CD4-positive, alpha-beta T cell (primary cell): ENCODE measurements around the gene ALK. TPM values are rescaled to one million over a fixed set of nuclear protein-coding genes. Genes with fewer than 3 reads are reported as not detected.

ENCODE experiments used
- ATAC-seq: fragments of 200-7000 bp; cut with Tn5 transposase; one replicate; pipeline ENCODE4 v1.10.0; 2022; ENCODE audit warnings: mild to moderate bottlenecking; ENCODE audit not compliant: poor library complexity
- CTCF ChIA-PET: fragments of 350-600 bp; sonication (Branson Sonifier 250); formaldehyde crosslinking; loops from one replicate; lab custom pipeline; 2021; ENCODE audit warnings: antibody characterized with exemption, inconsistent platforms; lab: Charles Lee
- POLR2A ChIA-PET: fragments of 350-600 bp; sonication (Branson Sonifier 250); formaldehyde crosslinking; loops from one replicate; lab custom pipeline; 2021; ENCODE audit warnings: antibody characterized with exemption, inconsistent platforms; lab: Charles Lee
- DNase-seq, 14 experiments: peaks; one replicate each; pipeline ENCODE4 v3.0.0-alpha.2; 2013 to 2020; ENCODE audit warnings: mixed read lengths in 2 of 14
- H3K27ac ChIP-seq, 2 donors: one replicate each; pipeline versions ENCODE4 v1.5.1 to v1.7.0; 2013; ENCODE audit warnings: low read length in 2 of 2, low read depth in 1 of 2, mild to moderate bottlenecking in 1 of 2
- H3K27me3 ChIP-seq, 2 experiments: 1 replicate in 1 of 2; 2 replicates in 1 of 2; pipeline versions ENCODE4 v1.6.1 to v1.7.0; 2013; ENCODE audit warnings: low read length in 2 of 2, control low read depth in 1 of 2, mild to moderate bottlenecking in 1 of 2, moderate library complexity in 1 of 2; ENCODE audit not compliant: insufficient read depth in 2 of 2, control insufficient read depth in 1 of 2
- H3K36me3 ChIP-seq: one replicate; pipeline ENCODE4 v1.6.1; 2013; ENCODE audit warnings: low read length, control low read depth; ENCODE audit not compliant: insufficient read depth
- H3K4me1 ChIP-seq: one replicate; pipeline ENCODE4 v1.6.1; 2013; ENCODE audit warnings: low read length, control low read depth; ENCODE audit not compliant: insufficient read depth
- H3K4me3 ChIP-seq: one replicate; pipeline ENCODE4 v1.5.1; 2013; ENCODE audit warnings: mild to moderate bottlenecking, low read length, moderate library complexity
- H3K9me3 ChIP-seq, 2 experiments: 1 replicate in 1 of 2; 2 replicates in 1 of 2; pipeline versions ENCODE4 v1.6.1 to v1.7.0; 2013; ENCODE audit warnings: low read length in 2 of 2, mild to moderate bottlenecking in 2 of 2, control low read depth in 1 of 2, moderate library complexity in 1 of 2; ENCODE audit not compliant: control insufficient read depth in 1 of 2, insufficient read depth in 1 of 2
- H3K27ac Mint-ChIP-seq: one replicate; pipeline ENCODE4 v1.8.0; 2020; ENCODE audit warnings: mixed read lengths
- H3K27me3 Mint-ChIP-seq: one replicate; pipeline ENCODE4 v1.8.0; 2021; ENCODE audit warnings: mixed read lengths
- H3K36me3 Mint-ChIP-seq: one replicate; pipeline ENCODE4 v1.8.0; 2021; ENCODE audit warnings: low read depth, mixed read lengths
- H3K4me1 Mint-ChIP-seq: one replicate; pipeline ENCODE4 v1.8.0; 2021; ENCODE audit warnings: low read depth, mixed read lengths
- H3K4me3 Mint-ChIP-seq: one replicate; pipeline ENCODE4 v1.8.0; 2020; ENCODE audit warnings: mild to moderate bottlenecking, mixed read lengths
- H3K9me3 Mint-ChIP-seq: one replicate; pipeline ENCODE4 v1.8.0; 2020; ENCODE audit warnings: mixed read lengths
- intact Hi-C, 2 experiments: fragments of 100-400 bp; cut with DNase I in 1 of 2; cut with micrococcal nuclease in 1 of 2; formaldehyde crosslinking; loops; one replicate each; pipeline versions ENCODE4 v1.15.1 to v1.9.0; 2023 to 2025; cut with DNase I, micrococcal nuclease
- total RNA-seq, 174 experiments: library from RNA in 2 of 174; stranded (reverse) in 2 of 174; gene quantifications; one replicate each; pipeline ENCODE4 v1.2.3 and lab custom pipeline; 2021 to 2026
- TF ChIP-seq, protein P1 (sequence below): fragments of 200-600 bp; IDR thresholded peaks from one replicate; pipeline ENCODE4 v1.8.0; 2022; ENCODE audit warnings: antibody characterized with exemption, mild to moderate bottlenecking

The ALK gene
- total RNA-seq, 2 experiments from 2014 or later: not detected

DNA sequence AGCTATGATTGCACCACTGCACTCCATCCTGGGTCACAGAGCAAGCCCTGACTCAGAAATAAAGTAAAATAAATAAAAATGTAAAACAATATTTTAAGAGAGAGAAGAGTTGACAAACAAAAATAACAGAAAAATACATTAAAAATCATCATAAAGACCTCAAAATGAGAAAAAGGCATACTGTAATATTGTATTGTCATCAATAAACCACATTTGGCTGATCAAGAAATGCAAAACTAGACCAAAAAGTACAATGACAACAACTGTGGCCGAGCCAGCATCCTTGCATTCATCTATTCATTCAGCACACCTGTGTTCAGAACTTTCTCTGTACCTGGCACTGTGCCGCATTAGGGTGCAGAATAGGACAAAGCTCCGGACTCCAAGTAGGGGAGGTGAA, 121.8 kb downstream of the ALK start:
- no peak for ATAC-seq
- intact Hi-C loops: no loop called here
- Histone ChIP-seq H3K36me3 (no peaks in the 10 kb centered on the region), H3K27me3 (peaks cover 0 to 2% of the 10 kb centered on the region in 2 experiments), H3K27ac (no peak overlapping the region), H3K9me3 (no peaks in the 10 kb centered on the region), H3K4me1 (no peaks in the 10 kb centered on the region), H3K4me3 (no peak overlapping the region)
- no peaks in the 10 kb centered on the region for H3K4me1 Mint-ChIP-seq
- TF ChIP-seq, protein P1, sequence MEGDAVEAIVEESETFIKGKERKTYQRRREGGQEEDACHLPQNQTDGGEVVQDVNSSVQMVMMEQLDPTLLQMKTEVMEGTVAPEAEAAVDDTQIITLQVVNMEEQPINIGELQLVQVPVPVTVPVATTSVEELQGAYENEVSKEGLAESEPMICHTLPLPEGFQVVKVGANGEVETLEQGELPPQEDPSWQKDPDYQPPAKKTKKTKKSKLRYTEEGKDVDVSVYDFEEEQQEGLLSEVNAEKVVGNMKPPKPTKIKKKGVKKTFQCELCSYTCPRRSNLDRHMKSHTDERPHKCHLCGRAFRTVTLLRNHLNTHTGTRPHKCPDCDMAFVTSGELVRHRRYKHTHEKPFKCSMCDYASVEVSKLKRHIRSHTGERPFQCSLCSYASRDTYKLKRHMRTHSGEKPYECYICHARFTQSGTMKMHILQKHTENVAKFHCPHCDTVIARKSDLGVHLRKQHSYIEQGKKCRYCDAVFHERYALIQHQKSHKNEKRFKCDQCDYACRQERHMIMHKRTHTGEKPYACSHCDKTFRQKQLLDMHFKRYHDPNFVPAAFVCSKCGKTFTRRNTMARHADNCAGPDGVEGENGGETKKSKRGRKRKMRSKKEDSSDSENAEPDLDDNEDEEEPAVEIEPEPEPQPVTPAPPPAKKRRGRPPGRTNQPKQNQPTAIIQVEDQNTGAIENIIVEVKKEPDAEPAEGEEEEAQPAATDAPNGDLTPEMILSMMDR: no peak
- no peaks in the 10 kb centered on the region for H3K36me3 Mint-ChIP-seq
- ChIA-PET CTCF (no interaction called here), POLR2A (no interaction called here)
- DNase-seq: no peak
- no peak overlapping the region for H3K4me3 Mint-ChIP-seq
- H3K27ac Mint-ChIP-seq: no peak overlapping the region
- H3K27me3 Mint-ChIP-seq: peaks cover 8% of the 10 kb centered on the region
- no peaks in the 10 kb centered on the region for H3K9me3 Mint-ChIP-seq

DNA sequence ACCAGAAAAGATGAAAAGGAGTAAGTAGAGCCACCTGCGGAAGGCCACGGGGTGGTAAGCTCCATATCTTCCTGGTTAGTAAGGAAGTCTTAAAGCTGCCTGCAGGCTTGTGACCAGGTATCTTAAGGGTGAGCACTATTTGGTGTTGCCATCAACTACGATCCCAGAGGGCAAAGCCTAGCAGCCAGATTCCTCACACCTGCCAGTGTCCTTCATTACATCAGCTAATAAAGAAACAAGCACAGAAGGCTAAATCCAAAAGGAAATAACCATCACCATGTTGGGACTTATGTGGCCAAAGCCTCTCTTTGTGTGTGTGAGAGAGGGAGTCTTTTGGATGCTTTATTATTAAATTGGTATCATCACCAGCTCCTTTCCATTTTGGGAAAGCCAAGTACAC, 123.5 kb downstream of the ALK start:
- Mint-ChIP-seq H3K9me3 (no peaks in the 10 kb centered on the region), H3K4me3 (no peak overlapping the region), H3K4me1 (no peaks in the 10 kb centered on the region), H3K36me3 (no peaks in the 10 kb centered on the region), H3K27ac (no peak overlapping the region), H3K27me3 (peaks cover 15% of the 10 kb centered on the region)
- TF ChIP-seq, protein P1: no peak
- DNase-seq (no peak), ATAC-seq (no peak)
- H3K4me1 ChIP-seq: no peaks in the 10 kb centered on the region
- H3K27ac ChIP-seq: no peak overlapping the region
- intact Hi-C loops: no loop called here
- CTCF ChIA-PET: no interaction called here
- H3K27me3 ChIP-seq: peaks cover 0 to 2% of the 10 kb centered on the region in 2 experiments
- H3K9me3 ChIP-seq: no peaks in the 10 kb centered on the region
- POLR2A ChIA-PET: no interaction called here
- H3K36me3 ChIP-seq: no peaks in the 10 kb centered on the region
- no peak overlapping the region for H3K4me3 ChIP-seq

DNA sequence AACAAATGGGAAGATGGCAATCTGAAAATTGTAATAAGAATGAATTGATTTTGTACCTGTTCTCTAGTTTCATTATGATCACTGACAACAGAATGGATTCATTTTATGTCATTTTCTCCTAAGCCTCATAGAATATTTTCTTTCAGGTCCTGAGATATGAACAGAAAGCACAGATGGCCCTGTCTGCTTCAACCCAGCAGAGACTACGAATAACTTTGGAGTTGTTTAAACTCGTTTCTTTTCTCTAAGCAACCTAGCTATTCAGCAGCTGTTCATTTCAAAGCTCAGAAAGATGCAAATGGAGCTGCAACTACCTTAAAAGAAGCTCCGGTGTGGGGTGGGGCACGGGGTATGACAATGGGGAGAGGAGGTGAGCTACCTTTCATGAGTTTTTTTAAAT, 124.9 kb downstream of the ALK start:
- Histone ChIP-seq H3K27ac (no peak overlapping the region), H3K27me3 (peaks cover 0 to 2% of the 10 kb centered on the region in 2 experiments), H3K4me3 (no peak overlapping the region), H3K9me3 (no peaks in the 10 kb centered on the region), H3K4me1 (no peaks in the 10 kb centered on the region), H3K36me3 (no peaks in the 10 kb centered on the region)
- ATAC-seq: no peak
- Mint-ChIP-seq H3K36me3 (no peaks in the 10 kb centered on the region), H3K27ac (no peak overlapping the region), H3K4me3 (no peak overlapping the region), H3K4me1 (no peaks in the 10 kb centered on the region), H3K27me3 (peaks cover 15% of the 10 kb centered on the region), H3K9me3 (no peaks in the 10 kb centered on the region)
- POLR2A ChIA-PET: no interaction called here
- CTCF ChIA-PET: no interaction called here
- intact Hi-C loops: no loop called here
- no peak for DNase-seq
- TF ChIP-seq, protein P1: no peak
